ENCODE measurements around the gene VSTM2B.

GRCh38 chr19:29587518-29587986 is 61.8 kb downstream of the VSTM2B start:
- no peak for TF ChIP-seq CTCF (IDR thresholded peaks at IDR 0.05)
- TF ChIP-seq REST (IDR thresholded peaks at IDR 0.05; ENCODE audit: insufficient read depth in 1 of 2, low read depth in 2 of 2, low read length in 1 of 2): no peak
- TF ChIP-seq POLR2AphosphoS5 (IDR thresholded peaks at IDR 0.05; ENCODE audit: low read depth, low read length): no peak
- TF ChIP-seq SIN3A (IDR thresholded peaks at IDR 0.05; ENCODE audit: borderline replicate concordance, insufficient read depth, low read depth, low read length): no peak
- no peak for TF ChIP-seq TCF7L2 (IDR thresholded peaks at IDR 0.05; ENCODE audit: low read depth, low read length)
